ENCODE measurements around the gene MOSPD2.

The MOSPD2 gene

DNA sequence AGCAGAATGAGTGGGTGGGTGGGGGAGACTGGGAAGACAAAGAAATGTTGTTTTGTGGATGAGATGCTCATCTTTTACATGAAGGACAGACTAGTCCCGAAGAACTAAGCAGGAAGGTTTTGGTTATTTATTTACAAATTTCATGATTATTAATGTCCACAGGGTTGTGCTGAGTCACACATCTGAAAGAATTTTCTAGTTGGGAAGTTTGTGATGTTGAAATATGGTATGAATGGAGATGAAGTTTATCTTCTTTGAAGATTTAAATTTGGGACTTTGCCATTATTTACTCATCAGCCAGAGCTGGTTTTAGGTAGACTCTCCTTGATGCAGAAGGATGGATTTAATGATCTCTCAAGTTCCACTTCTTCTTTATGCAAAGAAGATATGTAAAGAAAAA is 75.5 kb downstream of the MOSPD2 start:
- TF ChIP-seq, protein P1, sequence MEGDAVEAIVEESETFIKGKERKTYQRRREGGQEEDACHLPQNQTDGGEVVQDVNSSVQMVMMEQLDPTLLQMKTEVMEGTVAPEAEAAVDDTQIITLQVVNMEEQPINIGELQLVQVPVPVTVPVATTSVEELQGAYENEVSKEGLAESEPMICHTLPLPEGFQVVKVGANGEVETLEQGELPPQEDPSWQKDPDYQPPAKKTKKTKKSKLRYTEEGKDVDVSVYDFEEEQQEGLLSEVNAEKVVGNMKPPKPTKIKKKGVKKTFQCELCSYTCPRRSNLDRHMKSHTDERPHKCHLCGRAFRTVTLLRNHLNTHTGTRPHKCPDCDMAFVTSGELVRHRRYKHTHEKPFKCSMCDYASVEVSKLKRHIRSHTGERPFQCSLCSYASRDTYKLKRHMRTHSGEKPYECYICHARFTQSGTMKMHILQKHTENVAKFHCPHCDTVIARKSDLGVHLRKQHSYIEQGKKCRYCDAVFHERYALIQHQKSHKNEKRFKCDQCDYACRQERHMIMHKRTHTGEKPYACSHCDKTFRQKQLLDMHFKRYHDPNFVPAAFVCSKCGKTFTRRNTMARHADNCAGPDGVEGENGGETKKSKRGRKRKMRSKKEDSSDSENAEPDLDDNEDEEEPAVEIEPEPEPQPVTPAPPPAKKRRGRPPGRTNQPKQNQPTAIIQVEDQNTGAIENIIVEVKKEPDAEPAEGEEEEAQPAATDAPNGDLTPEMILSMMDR (IDR thresholded peaks at IDR 0.05; ENCODE audit: low read depth, low read length), result no peak
- DNase-seq (ENCODE audit: low read depth in 2 of 2), result peak in 1 of 2 donors; percentile 25

DNA sequence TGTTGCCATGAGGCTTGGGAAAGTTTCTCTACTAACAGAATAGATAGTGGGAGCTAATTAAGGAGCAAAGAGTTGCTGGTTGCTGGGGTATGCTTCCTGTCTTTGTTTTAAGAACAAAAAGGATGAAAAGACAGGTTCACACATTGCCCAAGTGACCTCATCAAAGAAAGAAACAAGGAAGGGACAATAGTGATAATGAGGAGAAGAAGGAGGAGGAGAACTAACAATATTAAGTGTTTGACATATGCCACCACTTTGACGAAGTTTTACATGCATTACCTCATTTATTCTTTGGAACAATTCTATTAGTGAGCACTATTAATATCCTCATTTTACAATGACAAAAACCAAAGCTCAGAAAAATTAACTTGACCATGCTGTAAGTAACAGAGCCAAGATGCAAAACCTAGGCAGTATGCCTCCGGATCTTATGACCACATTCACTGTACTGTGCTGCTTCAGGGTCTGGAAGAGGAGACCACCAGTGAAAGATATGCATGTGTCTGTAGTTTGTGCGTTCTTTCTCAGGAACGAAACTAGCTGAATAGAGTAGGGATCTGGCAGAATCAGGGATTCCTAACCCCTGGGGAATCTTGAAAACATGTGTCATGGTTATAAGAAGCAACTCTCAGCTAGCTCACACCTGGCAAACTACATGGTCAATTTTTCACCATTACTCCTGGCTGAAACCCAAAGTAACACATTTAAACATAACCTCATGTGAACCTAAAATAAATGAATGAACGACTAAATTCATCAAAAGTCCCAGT is 83.8 kb downstream of the MOSPD2 start:
- H3K4me3 ChIP-seq (replicated peaks in 1 of 2; ENCODE audit: low read depth in 2 of 2, low read length in 2 of 2), result no peak overlapping the region
- TF ChIP-seq, protein P1 (IDR thresholded peaks at IDR 0.05; ENCODE audit: low read depth, low read length), result no peak
- DNase-seq (ENCODE audit: low read depth in 2 of 2), result peak in 1 of 2 donors; percentile 1

More for the DNA sequence above, 75.5 kb downstream of the MOSPD2 start:
- H3K4me3 ChIP-seq (replicated peaks in 1 of 2; ENCODE audit: low read depth in 2 of 2, low read length in 2 of 2), result no peak overlapping the region

DNA sequence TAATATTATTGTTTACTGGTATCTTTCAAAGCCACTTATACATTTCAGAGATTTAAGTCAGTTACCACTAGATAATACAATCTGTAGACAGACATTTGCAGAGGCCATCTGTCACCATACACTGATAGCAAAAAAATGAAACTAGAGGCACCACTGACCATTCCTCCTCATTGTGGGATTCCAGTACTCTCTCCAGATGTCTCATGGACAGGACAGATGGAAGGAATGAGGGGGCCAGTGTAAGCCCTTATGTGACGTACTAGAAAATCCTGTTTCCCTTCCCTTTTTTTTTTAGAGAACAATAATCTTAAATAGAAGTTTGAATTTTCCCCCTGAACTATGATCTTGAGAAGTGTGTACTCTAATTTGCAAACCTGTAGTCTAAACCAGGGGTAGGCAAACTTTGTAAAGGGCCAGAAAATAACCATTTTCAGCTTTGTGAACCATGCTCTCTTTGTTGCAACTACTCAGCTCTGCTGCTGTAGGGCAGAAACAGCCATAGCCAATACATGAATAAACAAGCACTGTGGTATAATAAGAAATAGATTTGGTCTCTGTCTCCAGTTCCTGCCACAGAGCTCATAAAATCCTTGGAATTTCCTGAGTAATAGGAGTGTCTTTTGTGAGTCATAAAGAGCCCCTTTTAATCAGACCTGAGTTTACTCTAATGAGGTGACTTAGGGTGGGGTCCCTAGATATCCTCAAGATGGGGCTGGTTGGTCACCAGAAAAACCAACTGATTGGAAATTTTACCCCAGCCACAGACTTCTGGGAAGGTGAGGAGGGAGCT is 90.4 kb downstream of the MOSPD2 start:
- no peak overlapping the region for H3K4me3 ChIP-seq (replicated peaks in 1 of 2; ENCODE audit: low read depth in 2 of 2, low read length in 2 of 2)
- TF ChIP-seq, protein P1 (IDR thresholded peaks at IDR 0.05; ENCODE audit: low read depth, low read length), result no peak
- DNase-seq (ENCODE audit: low read depth in 2 of 2), result peak; percentile 11 to 19

DNA sequence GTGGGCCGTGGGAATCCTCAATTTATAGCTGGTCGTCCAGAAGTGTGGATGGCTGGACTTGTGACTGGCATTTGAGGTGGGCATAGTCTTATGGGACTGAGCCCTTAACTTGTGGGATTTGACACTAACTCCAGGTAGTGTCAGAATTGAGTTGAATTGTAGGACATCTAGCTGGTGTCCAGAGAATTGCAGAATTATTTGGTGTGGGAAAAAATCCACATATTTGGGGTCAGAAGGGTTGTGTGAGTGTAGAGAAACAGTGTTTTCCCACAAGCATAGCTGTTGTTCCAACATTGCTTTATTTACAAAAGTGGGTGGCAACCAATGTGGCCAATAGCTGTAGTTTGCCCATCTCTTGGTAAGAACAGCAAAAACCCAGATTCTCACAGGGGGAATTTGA is 91.3 kb downstream of the MOSPD2 start:
- TF ChIP-seq, protein P1 (IDR thresholded peaks at IDR 0.05; ENCODE audit: low read depth, low read length), result no peak
- peak; percentile 9 to 26 for DNase-seq (ENCODE audit: low read depth in 2 of 2)
- no peak overlapping the region for H3K4me3 ChIP-seq (replicated peaks in 1 of 2; ENCODE audit: low read depth in 2 of 2, low read length in 2 of 2)
